Measurements from ENCODE around the gene FBXO27.

DNA sequence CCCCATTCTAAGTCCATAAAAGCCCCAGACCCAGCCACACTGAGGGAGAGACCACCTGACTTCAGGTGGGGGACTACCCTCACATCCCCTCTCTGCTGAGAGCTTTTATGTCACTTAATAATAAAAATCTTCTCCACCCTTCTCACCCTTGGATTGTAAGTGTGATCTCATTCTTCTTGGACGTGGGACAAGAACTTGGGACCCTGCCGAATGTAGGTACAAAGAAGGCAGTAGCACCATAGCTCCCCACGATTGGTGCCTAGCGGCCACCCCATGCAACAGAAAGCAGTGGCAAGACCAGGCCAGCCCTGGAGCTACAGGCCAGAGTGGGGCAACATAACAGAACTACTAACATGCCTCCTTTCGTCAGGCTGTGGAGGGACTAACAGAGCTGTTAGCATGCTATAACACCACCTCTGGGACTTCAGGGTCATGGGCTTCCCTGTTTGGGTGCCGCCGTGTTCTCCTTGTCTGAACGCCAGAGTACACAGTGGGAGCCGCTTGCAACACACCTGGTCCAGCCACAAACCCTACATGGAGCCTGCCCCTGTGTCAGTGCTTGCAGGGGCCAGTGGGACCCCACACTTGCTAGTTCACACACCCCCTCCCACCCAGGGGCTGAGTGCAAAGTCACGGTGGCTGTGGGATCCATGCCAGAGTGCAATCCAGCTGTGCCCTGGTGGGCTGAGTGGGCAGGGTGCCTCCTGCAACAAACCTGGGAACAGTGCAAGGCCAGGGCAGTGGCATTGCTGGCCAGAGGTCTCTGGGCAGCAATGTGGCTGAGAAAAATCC, 51.6 kb downstream of the FBXO27 start:
- TF ChIP-seq, protein P1, sequence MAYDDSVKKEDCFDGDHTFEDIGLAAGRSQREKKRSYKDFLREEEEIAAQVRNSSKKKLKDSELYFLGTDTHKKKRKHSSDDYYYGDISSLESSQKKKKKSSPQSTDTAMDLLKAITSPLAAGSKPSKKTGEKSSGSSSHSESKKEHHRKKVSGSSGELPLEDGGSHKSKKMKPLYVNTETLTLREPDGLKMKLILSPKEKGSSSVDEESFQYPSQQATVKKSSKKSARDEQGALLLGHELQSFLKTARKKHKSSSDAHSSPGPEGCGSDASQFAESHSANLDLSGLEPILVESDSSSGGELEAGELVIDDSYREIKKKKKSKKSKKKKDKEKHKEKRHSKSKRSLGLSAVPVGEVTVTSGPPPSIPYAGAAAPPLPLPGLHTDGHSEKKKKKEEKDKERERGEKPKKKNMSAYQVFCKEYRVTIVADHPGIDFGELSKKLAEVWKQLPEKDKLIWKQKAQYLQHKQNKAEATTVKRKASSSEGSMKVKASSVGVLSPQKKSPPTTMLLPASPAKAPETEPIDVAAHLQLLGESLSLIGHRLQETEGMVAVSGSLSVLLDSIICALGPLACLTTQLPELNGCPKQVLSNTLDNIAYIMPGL (CRISPR knock-in tag; IDR thresholded peaks at IDR 0.05; ENCODE audit: borderline replicate concordance): no peak
- TF ChIP-seq, protein P2, sequence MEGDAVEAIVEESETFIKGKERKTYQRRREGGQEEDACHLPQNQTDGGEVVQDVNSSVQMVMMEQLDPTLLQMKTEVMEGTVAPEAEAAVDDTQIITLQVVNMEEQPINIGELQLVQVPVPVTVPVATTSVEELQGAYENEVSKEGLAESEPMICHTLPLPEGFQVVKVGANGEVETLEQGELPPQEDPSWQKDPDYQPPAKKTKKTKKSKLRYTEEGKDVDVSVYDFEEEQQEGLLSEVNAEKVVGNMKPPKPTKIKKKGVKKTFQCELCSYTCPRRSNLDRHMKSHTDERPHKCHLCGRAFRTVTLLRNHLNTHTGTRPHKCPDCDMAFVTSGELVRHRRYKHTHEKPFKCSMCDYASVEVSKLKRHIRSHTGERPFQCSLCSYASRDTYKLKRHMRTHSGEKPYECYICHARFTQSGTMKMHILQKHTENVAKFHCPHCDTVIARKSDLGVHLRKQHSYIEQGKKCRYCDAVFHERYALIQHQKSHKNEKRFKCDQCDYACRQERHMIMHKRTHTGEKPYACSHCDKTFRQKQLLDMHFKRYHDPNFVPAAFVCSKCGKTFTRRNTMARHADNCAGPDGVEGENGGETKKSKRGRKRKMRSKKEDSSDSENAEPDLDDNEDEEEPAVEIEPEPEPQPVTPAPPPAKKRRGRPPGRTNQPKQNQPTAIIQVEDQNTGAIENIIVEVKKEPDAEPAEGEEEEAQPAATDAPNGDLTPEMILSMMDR (IDR thresholded peaks at IDR 0.05): no peak
- no peak for TF ChIP-seq POLR2A (IDR thresholded peaks at IDR 0.05; ENCODE audit: low read length)
